HG03521 (cell line): ENCODE measurements around the gene IGFL1.
"Not testable (repeated sequence)": the region's sequence is repeated elsewhere in the genome, so short reads cannot be mapped to it uniquely, and the experiment has no call there.

Source experiments
- ATAC-seq: cut with Tn5 transposase; IDR thresholded peaks from one replicate; pipeline ENCODE4 v1.9.1; 2021; ENCODE audit warnings: mild to moderate bottlenecking, moderate library complexity; ENCODE audit not compliant: unreplicated experiment

Gene IGFL1

DNA sequence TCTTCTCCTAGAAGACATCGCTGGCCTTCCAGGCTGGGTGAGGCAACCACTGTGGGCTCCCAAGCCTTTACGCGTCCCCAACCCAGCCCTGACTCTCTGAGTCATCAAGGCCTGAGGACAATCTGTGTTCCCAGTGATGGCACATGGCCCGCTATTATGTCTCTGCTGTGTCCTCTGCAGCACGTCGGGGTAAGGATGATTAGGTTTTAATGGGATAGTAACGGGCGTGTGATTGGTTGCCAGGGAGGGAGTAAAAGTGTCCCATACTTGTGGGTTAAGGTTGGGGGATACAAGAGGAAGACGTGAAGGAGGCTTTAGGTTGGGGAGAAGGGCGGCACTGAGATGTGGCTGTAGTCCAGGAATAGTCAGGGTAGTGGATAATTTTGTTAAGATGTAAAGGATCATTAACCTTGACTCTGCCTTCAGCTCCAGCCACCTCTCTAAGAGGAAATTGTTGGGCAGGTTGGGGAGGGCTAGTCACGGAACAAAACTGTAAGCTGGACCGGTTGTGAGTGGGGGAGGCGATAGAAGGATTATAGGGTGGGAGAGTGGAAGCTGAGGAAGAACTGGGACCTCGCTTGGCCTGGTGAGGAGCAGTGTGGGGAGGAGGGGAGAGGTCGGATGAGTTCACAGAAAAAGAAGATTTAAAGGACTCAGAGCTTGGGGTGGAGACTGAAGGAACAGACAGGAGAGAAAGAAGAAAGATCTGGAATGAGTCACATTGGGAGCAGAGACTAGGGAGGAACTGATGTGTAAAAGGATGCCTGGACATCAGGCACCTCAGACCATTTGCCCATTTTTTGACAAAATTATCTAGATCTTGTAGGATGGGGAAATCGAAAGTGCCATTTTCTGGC is 27.9 kb upstream of the IGFL1 start:
- no peak for ATAC-seq

DNA sequence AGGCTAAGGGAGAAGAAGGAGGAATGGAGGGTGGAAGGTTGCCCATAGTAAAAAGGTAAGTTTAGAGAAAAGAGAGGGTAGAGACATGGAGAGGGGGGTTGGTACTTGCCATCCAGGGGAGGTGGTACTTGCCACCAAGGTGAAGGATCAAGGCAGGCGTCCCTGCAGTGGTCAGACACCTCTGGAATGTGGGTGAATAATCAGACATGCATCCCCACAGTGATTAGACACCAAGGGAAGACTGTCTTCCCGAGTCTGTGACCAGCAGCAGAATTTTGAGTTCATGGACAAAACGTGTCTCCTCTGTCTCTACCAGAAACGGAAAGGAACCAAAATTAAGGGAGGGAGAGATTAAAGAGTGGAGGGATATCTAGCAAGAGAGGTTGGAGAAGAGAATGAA is 27.1 kb upstream of the IGFL1 start:
- ATAC-seq: no peak

DNA sequence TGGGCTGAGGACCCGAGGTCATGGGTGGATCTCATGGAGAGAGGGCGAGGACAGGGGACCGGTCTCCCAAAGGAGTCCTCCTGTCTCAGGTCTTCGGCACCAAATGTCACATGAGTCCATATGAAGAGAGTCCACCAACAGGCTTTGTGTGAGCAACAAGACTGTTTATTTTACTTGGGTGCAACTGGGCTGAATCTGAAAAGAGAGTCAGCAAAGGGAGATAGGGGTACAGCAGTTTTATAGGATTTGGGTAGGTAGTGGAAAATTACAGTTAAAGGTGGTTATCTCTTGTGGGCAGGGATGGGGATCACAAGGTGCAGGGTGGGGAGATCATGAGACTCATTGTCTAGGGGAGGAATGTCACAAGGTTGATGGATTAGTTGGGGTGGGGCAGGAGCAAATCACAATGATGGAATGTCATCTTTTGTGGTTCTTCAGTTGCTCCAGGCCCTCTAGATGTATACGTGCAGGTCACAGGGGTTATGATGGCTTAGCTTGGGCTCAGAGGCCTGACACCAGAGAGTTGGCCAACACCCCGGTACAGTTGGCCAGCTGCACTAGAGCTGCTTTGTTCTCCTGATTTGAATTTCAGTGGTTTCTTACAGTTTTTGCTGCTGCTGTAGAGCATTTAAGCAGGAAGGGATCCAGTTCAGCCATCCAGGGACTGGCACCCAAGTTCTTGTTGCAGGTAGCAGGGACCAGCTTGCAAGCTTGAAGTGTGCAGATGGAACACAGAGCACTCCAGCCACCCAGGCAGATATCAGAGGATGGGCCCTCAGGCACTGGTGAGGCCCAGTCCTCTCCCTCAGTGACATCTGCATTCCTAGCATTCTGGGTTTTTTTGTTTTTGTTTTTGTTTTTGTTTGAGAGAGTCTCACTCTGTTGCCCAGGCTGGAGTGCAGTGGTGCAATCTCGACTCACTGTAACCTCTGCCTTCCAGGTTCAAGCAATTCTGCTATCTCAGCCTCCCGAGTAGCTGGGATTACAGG is 26.4 kb upstream of the IGFL1 start:
- no peak for ATAC-seq

DNA sequence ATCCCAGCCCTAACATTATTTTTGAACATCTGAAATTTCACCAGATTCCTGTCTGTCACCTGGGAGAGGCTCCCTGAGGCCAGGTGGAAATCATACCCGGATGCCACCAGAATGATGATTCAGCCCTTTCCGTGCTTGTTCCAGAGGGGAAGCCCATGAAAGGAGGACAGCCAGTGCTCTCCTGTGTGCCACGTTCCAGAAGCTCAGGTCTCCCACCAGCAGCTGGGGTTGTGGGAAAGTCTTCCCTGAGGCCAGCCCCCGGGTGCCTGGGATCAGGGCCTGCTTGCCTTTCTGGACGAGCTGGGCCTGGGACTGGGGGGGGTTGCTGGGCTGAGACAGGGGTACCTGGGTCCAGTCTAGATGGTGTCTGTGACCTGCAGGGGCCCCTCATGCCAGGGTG is 25.5 kb upstream of the IGFL1 start:
- ATAC-seq: no peak

DNA sequence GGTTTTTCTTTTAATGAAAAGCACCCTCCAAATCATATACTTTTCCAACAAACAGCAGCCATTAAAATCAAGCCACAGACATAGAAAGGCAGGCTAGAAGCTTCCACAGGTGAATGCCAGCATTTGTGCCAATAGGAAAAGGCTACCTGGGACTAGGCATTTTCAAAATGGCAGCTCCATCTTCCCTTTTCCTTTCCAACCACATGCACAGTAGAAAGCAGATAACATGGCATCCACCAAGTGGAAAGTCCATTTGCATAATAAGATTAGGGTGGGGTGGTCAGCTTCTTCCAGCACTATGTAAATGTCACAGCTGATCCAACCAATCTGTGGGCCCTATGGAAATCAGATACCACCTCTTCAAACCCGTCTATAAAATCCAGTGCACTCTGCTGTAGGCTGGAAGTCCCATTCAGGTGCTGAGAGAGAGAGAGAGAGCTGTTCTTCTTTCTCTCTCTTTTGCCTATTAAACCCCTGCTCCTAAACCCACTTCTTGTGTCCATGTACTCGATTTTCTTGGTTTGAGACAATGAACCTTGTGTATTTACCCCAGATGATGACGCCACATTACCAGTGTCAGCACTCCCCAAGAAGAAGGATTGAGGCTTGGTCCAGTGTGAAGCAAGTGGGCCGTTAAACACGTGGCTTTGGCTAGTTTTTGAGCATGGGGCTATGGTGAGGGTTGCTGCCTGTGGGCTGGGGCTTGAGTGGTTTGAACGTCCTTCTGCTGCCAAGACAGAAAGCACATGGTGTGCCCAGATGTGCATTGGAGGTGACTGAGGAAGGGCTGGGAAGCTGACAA is 24.2 kb upstream of the IGFL1 start:
- ATAC-seq: no peak

DNA sequence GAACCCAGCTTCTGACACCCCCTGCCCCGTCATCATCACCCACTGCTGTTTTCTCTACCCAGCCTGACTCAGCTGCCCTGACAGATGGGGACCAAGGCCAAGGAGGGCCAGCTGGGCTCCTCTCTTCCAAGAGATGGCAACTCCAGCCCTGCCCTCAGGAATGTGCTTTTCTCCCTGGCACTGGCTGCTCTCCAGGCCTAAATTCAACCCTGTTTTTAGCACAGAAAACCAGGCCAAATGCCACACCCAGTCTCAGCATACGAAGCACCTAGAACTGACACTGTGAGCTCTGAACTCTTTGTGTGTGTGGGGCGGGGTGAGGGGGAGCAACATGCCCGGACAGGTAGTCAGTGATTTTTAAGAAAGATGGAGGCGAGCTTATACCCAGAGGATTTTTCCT is 23.4 kb upstream of the IGFL1 start:
- ATAC-seq: no peak

DNA sequence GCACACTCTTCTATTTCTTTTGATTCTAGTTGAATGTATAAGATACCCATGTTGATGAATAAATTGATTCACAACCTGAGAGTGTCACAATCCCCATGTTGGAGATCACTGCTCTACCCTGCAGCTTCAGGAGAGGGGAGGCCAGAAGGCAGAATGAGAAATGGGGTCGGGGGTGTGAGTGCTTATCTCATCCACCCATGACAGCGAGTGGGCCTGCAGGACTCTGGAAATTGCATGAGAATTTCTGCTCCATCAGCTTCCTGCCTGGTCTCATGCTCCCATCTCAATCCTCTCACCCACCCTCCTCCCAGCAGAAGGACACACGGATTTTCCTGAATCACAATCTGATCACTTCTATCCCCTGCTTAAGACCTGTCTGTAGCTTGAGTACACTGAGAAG is 22.9 kb upstream of the IGFL1 start:
- ATAC-seq: no peak

DNA sequence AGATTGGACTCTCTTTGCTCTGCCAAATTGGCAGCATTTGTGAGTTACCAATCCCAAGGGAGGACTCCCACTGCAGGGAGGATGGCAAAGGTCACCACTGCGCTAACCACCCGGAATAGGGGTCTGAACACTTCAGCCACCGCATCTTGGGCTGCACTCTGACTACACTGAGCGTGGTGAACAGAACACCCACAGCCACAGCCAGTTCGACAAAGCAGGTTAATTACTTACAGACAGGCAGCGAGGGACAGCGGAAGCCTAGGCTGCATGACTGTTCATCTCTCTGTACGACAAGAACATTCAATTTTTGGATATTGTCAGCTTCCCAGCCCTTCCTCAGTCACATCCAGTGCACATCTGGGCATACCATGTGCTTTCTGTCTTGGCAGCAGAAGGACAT is 21.7 kb upstream of the IGFL1 start:
- not testable (repeated sequence) for ATAC-seq

DNA sequence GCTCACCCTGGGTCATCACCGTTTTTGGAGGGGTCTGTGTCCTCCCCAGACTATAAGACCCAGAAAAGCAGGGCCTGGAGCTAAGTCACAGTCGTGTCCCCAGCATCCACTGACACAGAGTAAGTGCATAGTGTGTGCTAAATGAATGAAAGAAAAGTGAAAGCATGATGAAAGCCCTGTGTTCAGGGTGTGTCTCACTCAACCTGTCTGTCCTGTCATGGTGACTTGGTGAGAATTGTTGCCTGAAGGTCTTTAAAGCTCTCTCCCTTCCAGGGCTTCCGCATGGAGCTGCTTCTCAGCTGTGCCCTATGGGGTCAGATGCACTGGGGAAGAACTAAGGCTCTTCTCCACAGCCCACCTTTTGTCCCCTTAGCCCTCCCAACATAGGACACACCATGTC is 20.5 kb upstream of the IGFL1 start:
- ATAC-seq: no peak

DNA sequence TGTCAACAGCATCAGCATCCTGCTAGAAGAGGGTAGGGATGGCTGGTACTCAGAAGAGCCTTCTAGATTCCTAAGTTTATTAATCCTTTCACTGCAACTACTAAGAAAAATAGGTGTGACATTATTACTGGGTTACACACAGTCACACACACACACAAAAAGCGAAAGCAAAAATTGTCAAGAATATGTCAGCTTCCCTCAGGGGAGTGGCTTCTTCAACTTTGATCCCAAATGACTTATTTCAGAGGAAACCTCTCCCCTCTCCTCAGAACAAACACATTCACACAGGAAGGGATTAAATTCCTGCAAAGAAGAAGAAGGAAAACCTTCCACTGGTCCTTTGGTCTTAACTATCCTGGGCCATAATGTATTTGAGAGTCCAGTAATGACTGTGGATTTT is 20.1 kb upstream of the IGFL1 start:
- no peak for ATAC-seq

DNA sequence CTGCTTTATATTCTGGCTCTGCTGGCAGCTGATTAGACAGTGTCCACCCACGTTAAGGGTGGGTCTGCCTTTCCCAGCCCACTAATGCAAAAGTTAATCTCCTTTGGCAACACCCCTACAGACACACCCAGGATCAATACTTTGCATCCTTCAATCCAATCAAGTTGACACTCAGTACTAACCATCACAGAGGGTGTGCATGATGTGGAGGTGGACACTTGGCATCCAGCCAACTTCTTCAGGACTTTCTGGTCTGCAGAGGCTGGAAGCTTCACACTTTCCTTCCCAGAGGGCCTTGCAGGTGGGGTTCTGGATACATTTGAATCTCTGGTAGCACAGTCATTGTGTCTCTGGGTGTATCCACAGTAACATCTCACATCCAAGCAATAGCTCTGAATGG is 18.9 kb upstream of the IGFL1 start:
- no peak for ATAC-seq

DNA sequence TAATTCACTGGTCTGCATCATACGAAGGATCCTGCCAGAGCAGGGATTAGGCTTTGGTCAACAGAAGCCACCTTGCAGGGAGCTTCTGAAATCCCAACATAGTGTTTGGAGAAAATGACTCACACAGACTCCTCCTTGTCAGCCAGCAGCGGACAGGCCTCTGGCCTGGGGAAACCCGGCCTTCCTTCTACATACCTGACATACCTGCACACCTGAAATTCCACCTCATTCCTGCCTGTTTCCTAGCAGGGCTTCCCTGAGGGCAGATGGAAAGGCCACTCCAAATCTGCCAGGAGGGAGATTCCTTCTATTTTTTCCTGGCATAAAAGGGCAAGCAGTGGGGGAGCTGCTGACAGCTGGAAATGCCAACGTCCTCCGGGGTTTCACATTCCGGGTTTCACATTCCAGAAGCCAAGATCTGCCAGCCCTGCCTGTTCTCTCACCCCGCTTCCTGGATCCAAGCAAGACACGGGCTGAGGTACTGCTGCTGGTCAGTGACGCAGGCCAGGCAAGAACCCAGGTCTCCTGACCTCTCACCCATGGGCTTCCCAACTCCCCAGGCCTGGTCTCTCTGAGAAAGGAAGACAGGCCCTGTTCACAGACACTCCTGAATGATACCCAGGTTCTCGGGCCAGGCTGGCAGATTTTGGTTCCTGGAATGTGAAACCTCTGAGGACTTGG is 18.2 kb upstream of the IGFL1 start:
- no peak for ATAC-seq

DNA sequence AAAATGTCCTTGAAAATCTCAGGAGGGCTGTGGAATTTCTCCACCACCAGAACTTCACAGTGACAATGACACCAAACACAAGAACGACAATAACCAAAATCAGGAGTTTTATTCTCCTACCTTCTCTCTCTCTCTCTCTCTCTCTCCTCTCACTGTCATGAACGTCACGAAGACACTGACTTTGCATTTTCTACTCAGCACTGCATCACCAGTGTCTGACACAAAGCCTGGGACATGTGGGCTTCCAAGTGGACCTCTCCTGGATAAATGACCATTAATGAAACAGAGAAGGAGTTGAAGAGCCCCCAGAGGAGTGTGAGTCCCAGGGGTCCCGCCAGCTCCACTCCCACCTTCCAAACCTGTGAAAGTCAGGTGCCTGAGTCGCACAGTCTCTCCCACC is 16.9 kb upstream of the IGFL1 start:
- ATAC-seq: not testable (repeated sequence)

DNA sequence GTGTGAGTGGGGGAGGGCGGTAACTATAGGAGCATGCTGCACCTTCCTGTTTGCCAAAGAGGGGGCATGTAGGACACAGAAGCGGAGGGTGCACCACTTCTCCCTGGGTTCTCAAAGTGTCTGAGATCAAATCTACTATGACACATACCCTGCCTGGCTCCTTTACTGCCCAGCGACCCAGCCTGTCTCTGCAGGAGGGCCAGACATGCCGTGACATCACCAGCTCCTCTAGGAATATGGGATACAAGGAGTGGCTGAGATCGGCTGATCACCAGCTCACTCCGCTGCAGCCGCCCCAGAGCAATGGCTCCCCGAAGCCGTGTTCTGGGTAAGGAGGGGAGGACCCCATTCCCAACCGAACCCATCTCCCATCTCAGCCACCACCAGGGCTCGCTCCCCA is 16.4 kb upstream of the IGFL1 start:
- no peak for ATAC-seq

DNA sequence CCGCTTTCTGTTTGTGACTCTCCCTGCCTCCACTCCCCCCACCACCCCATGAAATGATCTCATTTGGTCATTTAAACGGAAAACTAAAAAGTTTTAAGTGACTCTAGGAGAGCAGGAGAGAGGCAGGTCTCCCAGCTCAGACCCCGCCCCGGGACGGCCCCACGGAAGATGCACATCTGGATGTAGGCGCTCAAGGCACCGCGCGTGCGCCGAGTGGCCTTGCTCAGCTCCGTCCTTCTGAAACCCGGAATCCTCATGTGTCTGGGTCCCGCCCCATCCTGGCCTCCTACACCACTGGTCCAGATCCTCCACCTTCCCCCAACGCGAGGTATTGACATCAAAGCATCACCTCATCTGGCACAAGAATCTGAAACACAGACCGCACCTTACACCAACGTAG is 15.7 kb upstream of the IGFL1 start:
- ATAC-seq: no peak

DNA sequence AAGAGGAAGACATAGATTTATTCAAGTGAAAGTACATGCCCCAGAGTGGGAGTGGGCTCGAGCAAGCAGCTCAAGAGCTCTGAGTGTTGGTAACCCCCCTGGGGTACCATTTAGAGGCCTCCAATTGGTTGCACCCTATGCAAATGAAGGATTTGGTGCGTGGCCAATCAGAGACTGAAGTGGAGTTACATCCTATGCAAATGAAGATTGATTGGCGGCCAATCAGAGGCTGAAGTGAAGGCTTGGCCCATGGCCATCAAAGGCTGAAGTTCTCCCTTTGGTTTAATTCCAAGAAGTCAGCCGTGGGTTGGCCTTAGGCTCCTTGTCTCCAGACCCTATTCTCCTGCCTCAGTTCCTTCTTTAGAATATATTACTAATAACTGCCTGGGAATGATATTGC is 12.9 kb upstream of the IGFL1 start:
- no peak for ATAC-seq

DNA sequence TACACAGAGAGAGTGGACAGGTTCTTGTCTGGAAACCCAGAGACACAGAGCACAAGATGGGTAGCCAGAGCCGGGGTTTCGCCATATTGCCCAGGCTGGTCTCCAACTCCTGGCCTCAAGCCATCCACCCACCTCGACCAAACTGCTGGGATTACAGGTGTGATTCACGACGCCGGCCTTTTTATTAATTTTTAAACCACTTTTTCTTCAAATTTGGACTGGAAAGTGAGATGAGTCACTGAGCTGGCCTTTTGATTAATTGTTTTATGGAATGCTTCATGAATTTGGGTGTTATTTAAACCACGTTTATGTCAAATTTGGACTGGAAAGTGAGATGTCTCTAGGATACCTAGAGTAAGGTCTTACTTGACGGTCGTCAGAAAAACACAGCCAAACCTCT is 12.1 kb upstream of the IGFL1 start:
- ATAC-seq: no peak

DNA sequence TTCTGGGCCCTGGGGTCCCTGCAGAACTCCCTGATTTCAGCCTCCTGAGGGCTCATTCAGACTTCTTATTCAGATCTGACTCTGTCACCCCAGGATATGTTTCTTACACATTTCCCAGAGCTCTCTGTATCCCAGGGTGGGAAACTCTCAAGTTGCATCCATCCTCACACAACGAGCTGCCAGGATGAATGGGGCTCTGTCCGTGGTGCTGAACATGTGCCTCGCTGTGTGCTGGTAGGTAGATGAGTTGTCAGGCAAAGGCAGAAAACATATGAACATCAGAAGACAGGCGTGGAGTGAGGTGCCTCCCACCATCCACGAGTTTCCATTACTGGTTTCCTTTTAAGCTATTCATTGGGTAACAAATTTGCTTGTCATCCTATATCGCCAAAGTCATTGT is 11.4 kb upstream of the IGFL1 start:
- ATAC-seq: no peak

DNA sequence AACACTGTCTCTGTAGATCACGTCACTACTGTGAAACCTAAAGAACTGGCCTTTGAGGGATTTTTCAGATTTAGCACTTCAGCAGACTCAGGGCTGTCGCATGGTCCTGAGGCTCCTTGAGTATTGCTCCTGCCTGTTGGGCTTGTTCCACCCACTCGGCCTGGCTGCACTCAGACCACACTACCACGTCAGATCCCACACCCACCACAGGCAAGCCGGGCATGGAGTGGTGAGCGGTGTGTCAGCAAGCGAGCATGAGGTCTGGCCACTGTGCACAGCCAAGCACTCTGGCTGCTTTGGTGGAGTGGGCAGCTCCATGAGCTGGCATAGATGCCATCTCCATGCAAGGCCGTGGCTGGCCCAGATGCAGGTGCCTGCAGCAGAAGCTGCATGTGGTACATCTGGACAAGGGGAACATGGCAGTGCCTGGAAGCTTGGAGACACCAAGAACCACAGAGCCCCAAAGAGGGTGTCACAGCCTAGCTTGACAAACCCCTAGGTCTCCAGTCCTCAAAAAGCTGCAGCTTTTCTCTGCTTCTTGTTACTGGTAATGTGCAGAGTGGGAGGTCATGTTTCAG is 9.4 kb upstream of the IGFL1 start:
- ATAC-seq: no peak

DNA sequence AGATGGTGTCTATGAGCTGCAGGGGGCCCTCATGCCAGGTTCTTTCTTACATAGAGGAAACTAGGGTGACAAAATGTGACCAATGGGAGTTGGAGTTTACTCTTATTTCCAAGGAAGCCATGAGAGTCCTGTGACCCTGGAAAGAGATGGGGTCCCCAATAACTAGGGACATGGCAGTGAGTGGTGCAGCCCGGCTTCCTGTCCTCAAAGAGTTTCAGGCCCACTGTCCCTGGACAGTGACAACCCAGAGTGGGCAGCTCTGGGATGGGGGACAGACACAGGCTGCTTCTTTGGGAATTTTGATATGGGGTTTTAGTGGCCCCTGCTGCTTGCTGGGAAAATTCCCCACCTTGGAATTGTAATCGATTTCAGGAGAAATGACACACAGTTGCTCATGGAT is 8.4 kb upstream of the IGFL1 start:
- ATAC-seq: no peak
